ENCODE data around the gene RFX1. TPM values are rescaled to one million over a fixed set of nuclear protein-coding genes. Genes with fewer than 3 reads are reported as not detected.

The RFX1 gene
- total RNA-seq, 2 experiments from 2014 or later = 14.6 to 16.3 TPM

- Mint-ChIP-seq H3K4me3 (no peak overlapping the region), H3K36me3 (ENCODE audit: low read depth) (peaks cover 68% of the 10 kb centered on the region), H3K27ac (no peak overlapping the region), H3K9me3 (no peaks in the 10 kb centered on the region), H3K27me3 (no peaks in the 10 kb centered on the region), H3K4me1 (ENCODE audit: low read depth) (no peaks in the 10 kb centered on the region)
- CTCF ChIA-PET = no interaction called here
- TF ChIP-seq, protein P1, sequence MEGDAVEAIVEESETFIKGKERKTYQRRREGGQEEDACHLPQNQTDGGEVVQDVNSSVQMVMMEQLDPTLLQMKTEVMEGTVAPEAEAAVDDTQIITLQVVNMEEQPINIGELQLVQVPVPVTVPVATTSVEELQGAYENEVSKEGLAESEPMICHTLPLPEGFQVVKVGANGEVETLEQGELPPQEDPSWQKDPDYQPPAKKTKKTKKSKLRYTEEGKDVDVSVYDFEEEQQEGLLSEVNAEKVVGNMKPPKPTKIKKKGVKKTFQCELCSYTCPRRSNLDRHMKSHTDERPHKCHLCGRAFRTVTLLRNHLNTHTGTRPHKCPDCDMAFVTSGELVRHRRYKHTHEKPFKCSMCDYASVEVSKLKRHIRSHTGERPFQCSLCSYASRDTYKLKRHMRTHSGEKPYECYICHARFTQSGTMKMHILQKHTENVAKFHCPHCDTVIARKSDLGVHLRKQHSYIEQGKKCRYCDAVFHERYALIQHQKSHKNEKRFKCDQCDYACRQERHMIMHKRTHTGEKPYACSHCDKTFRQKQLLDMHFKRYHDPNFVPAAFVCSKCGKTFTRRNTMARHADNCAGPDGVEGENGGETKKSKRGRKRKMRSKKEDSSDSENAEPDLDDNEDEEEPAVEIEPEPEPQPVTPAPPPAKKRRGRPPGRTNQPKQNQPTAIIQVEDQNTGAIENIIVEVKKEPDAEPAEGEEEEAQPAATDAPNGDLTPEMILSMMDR (IDR thresholded peaks at IDR 0.05) = no peak
- no peak overlapping the region for H3K4me3 ChIP-seq (ENCODE audit: low read length)
- no peak for DNase-seq
- H3K4me1 ChIP-seq (ENCODE audit: insufficient read depth, low read length) = peaks cover 2% of the 10 kb centered on the region
- ATAC-seq (ENCODE audit: poor library complexity) = no peak
- H3K9me3 ChIP-seq (ENCODE audit: control insufficient read depth in 1 of 2, insufficient read depth in 1 of 2, low read length in 2 of 2) = peaks cover 0 to 6% of the 10 kb centered on the region in 2 experiments
- no peaks in the 10 kb centered on the region for H3K27me3 ChIP-seq (ENCODE audit: control insufficient read depth in 1 of 2, insufficient read depth in 2 of 2, low read length in 2 of 2)
- peaks cover 64% of the 10 kb centered on the region for H3K36me3 ChIP-seq (ENCODE audit: insufficient read depth, low read length)
- H3K27ac ChIP-seq (ENCODE audit: low read depth in 1 of 2, low read length in 2 of 2) = no peak overlapping the region
- POLR2A ChIA-PET = interaction anchor here (0.9 kb wide), 1 partner anchor 36 kb away, joined by 3 read pairs; no protein-coding TSS in a partner anchor
- intact Hi-C loops (cut with DNase I, micrococcal nuclease) = no loop called here
Measured at GRCh38 chr19:13917888-13918406, 88.2 kb downstream of the RFX1 start.

DNA sequence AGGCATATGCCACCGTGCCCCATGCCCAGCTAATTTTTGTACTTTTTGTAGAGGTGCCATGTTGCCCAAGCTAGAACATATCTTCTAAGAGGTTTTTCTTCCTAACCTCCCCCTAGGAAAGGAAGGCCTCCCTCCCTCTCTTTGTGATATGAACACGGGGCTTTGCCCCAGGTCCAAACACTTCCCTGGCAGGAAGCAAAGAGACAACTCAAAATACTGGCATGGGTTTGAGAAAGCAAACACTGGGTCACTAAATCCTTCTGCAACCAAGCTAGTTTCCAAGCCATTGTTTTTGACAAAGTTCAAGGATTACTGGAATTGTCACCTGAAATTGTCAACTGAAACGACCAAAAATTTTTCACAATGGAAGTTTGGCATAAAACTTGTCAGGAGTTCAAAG is 91.3 kb downstream of the RFX1 start:
- POLR2A ChIA-PET = no interaction called here
- no peak overlapping the region for H3K27ac ChIP-seq (ENCODE audit: low read depth in 1 of 2, low read length in 2 of 2)
- H3K9me3 ChIP-seq (ENCODE audit: control insufficient read depth in 1 of 2, insufficient read depth in 1 of 2, low read length in 2 of 2) = no peaks in the 10 kb centered on the region
- TF ChIP-seq, protein P1 (IDR thresholded peaks at IDR 0.05) = no peak
- CTCF ChIA-PET = no interaction called here
- H3K4me1 Mint-ChIP-seq (ENCODE audit: low read depth) = no peaks in the 10 kb centered on the region
- intact Hi-C loops (cut with DNase I, micrococcal nuclease) = no loop called here
- no peaks in the 10 kb centered on the region for H3K4me1 ChIP-seq (ENCODE audit: insufficient read depth, low read length)
- peaks cover 56% of the 10 kb centered on the region for H3K36me3 Mint-ChIP-seq (ENCODE audit: low read depth)
- H3K9me3 Mint-ChIP-seq = no peaks in the 10 kb centered on the region
- H3K27me3 Mint-ChIP-seq = no peaks in the 10 kb centered on the region
- no peak overlapping the region for H3K27ac Mint-ChIP-seq
- no peak overlapping the region for H3K4me3 ChIP-seq (ENCODE audit: low read length)
- no peak for ATAC-seq (ENCODE audit: poor library complexity)
- H3K27me3 ChIP-seq (ENCODE audit: control insufficient read depth in 1 of 2, insufficient read depth in 2 of 2, low read length in 2 of 2) = no peaks in the 10 kb centered on the region
- no peak overlapping the region for H3K4me3 Mint-ChIP-seq
- no peak for DNase-seq
- peaks cover 55% of the 10 kb centered on the region for H3K36me3 ChIP-seq (ENCODE audit: insufficient read depth, low read length)

DNA sequence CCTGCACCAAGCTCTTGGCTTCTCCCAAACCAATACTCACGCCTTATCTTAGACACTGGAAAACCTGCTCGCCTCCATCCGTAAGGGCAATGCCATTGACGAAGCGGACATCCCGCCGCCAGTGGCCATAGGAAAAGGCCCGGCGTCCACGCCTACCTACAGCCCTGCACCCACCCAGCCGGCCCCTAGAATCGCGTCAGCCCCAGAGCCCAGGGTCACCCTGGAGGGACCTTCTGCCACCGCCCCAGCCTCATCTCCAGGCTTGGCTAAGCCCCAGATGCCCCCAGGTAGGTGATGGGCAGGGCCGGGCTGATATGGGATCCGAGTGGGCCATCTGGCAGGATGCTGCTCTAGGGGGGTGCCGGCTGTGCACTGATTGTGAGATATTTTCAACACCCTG is 92.8 kb downstream of the RFX1 start:
- Histone ChIP-seq H3K9me3 (ENCODE audit: control insufficient read depth in 1 of 2, insufficient read depth in 1 of 2, low read length in 2 of 2) (no peaks in the 10 kb centered on the region), H3K36me3 (ENCODE audit: insufficient read depth, low read length) (peaks cover 46% of the 10 kb centered on the region), H3K4me3 (ENCODE audit: low read length) (no peak overlapping the region), H3K4me1 (ENCODE audit: insufficient read depth, low read length) (no peaks in the 10 kb centered on the region), H3K27ac (ENCODE audit: low read depth in 1 of 2, low read length in 2 of 2) (no peak overlapping the region), H3K27me3 (ENCODE audit: control insufficient read depth in 1 of 2, insufficient read depth in 2 of 2, low read length in 2 of 2) (no peaks in the 10 kb centered on the region)
- Mint-ChIP-seq H3K27ac (no peak overlapping the region), H3K27me3 (no peaks in the 10 kb centered on the region), H3K4me3 (no peak overlapping the region), H3K9me3 (no peaks in the 10 kb centered on the region), H3K36me3 (ENCODE audit: low read depth) (peaks cover 53% of the 10 kb centered on the region), H3K4me1 (ENCODE audit: low read depth) (no peaks in the 10 kb centered on the region)
- POLR2A ChIA-PET = no interaction called here
- TF ChIP-seq, protein P1 (IDR thresholded peaks at IDR 0.05) = no peak
- ATAC-seq (ENCODE audit: poor library complexity) = no peak
- CTCF ChIA-PET = no interaction called here
- DNase-seq = no peak
- intact Hi-C loops (cut with DNase I, micrococcal nuclease) = no loop called here

Other genes starting within 250 kb of the RFX1 start
- gene MRI1, start 241.8 kb downstream of the RFX1 start, total RNA-seq = 10 to 100 TPM; 20.4 to 21.1 TPM
- gene C19orf53, start 231.9 kb downstream of the RFX1 start, total RNA-seq = 100 to 1,000 TPM; 119 TPM
- gene ZSWIM4, start 210.9 kb downstream of the RFX1 start, total RNA-seq = 1 to 10 TPM; 3.5 to 3.8 TPM
- under 1 TPM in 1 of 2 experiments, not detected in 1; 0.87 TPM for gene NANOS3, start 129.2 kb downstream of the RFX1 start, total RNA-seq
- gene BRME1, start 100.2 kb downstream of the RFX1 start, total RNA-seq = 1 to 10 TPM; 1.1 to 1.3 TPM
- 10 to 100 TPM; 16.4 to 16.9 TPM for gene CC2D1A, start 100.1 kb downstream of the RFX1 start, total RNA-seq
- not detected for gene PODNL1, start 67.9 kb downstream of the RFX1 start, total RNA-seq
- gene DCAF15, start 53.8 kb downstream of the RFX1 start, total RNA-seq = 10 to 100 TPM; 84.9 to 85.0 TPM
- gene RLN3, start 21.8 kb upstream of the RFX1 start, total RNA-seq = not detected
- 10 to 100 TPM; 25.0 to 26.7 TPM for gene IL27RA, start 25.4 kb upstream of the RFX1 start, total RNA-seq
- gene PALM3, start 55.8 kb upstream of the RFX1 start, total RNA-seq = under 1 TPM in 1 of 2 experiments, not detected in 1; 0.25 TPM
- under 1 TPM; 0.39 to 0.49 TPM for gene MISP3, start 66.5 kb upstream of the RFX1 start, total RNA-seq
- gene C19orf67, start 79.5 kb upstream of the RFX1 start, total RNA-seq = not detected
- 10 to 100 TPM; 29.4 to 30.1 TPM for gene SAMD1, start 84.4 kb upstream of the RFX1 start, total RNA-seq
- gene PRKACA, start 111.4 kb upstream of the RFX1 start, total RNA-seq = 10 to 100 TPM; 27.4 to 29.8 TPM
- gene ASF1B, start 130.3 kb upstream of the RFX1 start, total RNA-seq = under 1 TPM; 0.59 to 0.77 TPM
- gene ADGRL1, start 199.8 kb upstream of the RFX1 start, total RNA-seq = 10 to 100 TPM; 22.2 to 23.9 TPM

Data from CD4-positive, alpha-beta T cell (primary cell).